GM12875 (cell line): ENCODE data around the gene OR2B2.
"Not testable (repeated sequence)": the region's sequence is repeated elsewhere in the genome, so short reads cannot be mapped to it uniquely, and the experiment has no call there.

Experiments
- H3K4me3 ChIP-seq: one replicate; pipeline ENCODE4 v1.5.1; 2011; ENCODE audit warnings: low read depth, low read length, control low read depth
- CTCF ChIP-seq: IDR thresholded peaks from 2 replicates; pipeline ENCODE4 v1.5.1; 2011; ENCODE audit warnings: low read depth, mild to moderate bottlenecking, control low read depth, inconsistent platforms, low read length, moderate library complexity, borderline replicate concordance; ENCODE audit not compliant: insufficient read depth

Gene OR2B2

GRCh38 chr6:27911956-27912446 lies at the start of gene OR2B2:
Gene OR2B2, minus strand, starts transcription at chr6:27912396. Its CDS starts 77 bp downstream, at chr6:27912319.
- no peak for TF ChIP-seq CTCF
- no peak within 1 kb of the TSS for H3K4me3 ChIP-seq

- H3K4me3 ChIP-seq: no peak overlapping the region
- no peak for TF ChIP-seq CTCF
Measured at GRCh38 chr6:27957516-27957915, 45.3 kb upstream of the OR2B2 start.

- TF ChIP-seq CTCF: no peak
Measured at GRCh38 chr6:27956941-27957340, 44.7 kb upstream of the OR2B2 start, which contains the start of gene OR2B6. Gene OR2B6, plus strand, starts transcription at chr6:27957241. Its CDS starts 0 bp downstream, at chr6:27957241.

GRCh38 chr6:27951040-27951439 lies 38.8 kb upstream of the OR2B2 start:
- no peak overlapping the region for H3K4me3 ChIP-seq
- TF ChIP-seq CTCF: no peak

More at GRCh38 chr6:27956941-27957340, 44.7 kb upstream of the OR2B2 start, which contains the start of gene OR2B6:
- no peak within 1 kb of the TSS for H3K4me3 ChIP-seq

GRCh38 chr6:27948237-27948636 lies 36.0 kb upstream of the OR2B2 start:
- TF ChIP-seq CTCF: no peak
- H3K4me3 ChIP-seq: no peak overlapping the region

- not testable (repeated sequence) for H3K4me3 ChIP-seq
Measured at GRCh38 chr6:27943072-27943471, 30.9 kb upstream of the OR2B2 start.

- TF ChIP-seq CTCF: no peak
- no peak overlapping the region for H3K4me3 ChIP-seq
Measured at GRCh38 chr6:27940766-27941165, 28.6 kb upstream of the OR2B2 start.

GRCh38 chr6:27931209-27931608 lies 19.0 kb upstream of the OR2B2 start:
- no peak overlapping the region for H3K4me3 ChIP-seq
- TF ChIP-seq CTCF: no peak

- not testable (repeated sequence) for H3K4me3 ChIP-seq
Measured at GRCh38 chr6:27929930-27930329, 17.7 kb upstream of the OR2B2 start.

- not testable (repeated sequence) for H3K4me3 ChIP-seq
Measured at GRCh38 chr6:27928041-27928440, 15.8 kb upstream of the OR2B2 start.
